ENCODE data around the gene VIL1. TPM values are rescaled to one million over a fixed set of nuclear protein-coding genes. Genes with fewer than 3 reads are reported as not detected.

VIL1 gene
- total RNA-seq, 1 donor from 2014 or later: not detected

- no peak for DNase-seq (ENCODE audit: low read depth)
- TF ChIP-seq CTCF (conservative IDR thresholded peaks at IDR 0.05; ENCODE audit: low read depth, low read length): no peak
- H3K4me3 ChIP-seq (ENCODE audit: low read depth, low read length): peak overlapping the region; percentile 47
These were observed 31.3 kb upstream of the VIL1 start for GRCh38 chr2:218387369-218388194.

- no peak for DNase-seq (ENCODE audit: low read depth)
- H3K4me3 ChIP-seq (ENCODE audit: low read depth, low read length): no peak overlapping the region
- TF ChIP-seq CTCF (conservative IDR thresholded peaks at IDR 0.05; ENCODE audit: low read depth, low read length): no peak
These were observed 29.4 kb upstream of the VIL1 start for GRCh38 chr2:218389333-218390150.

- TF ChIP-seq CTCF (conservative IDR thresholded peaks at IDR 0.05; ENCODE audit: low read depth, low read length): no peak
- no peak for DNase-seq (ENCODE audit: low read depth)
- no peak overlapping the region for H3K4me3 ChIP-seq (ENCODE audit: low read depth, low read length)
These were observed 27.7 kb upstream of the VIL1 start for GRCh38 chr2:218391202-218391601.

GRCh38 chr2:218392459-218392858 is 26.5 kb upstream of the VIL1 start:
- no peak for TF ChIP-seq CTCF (conservative IDR thresholded peaks at IDR 0.05; ENCODE audit: low read depth, low read length)
- no peak for DNase-seq (ENCODE audit: low read depth)
- no peak overlapping the region for H3K4me3 ChIP-seq (ENCODE audit: low read depth, low read length)

GRCh38 chr2:218392891-218393462 is 25.9 kb upstream of the VIL1 start:
- DNase-seq (ENCODE audit: low read depth): no peak
- TF ChIP-seq CTCF (conservative IDR thresholded peaks at IDR 0.05; ENCODE audit: low read depth, low read length): no peak
- no peak overlapping the region for H3K4me3 ChIP-seq (ENCODE audit: low read depth, low read length)

- no peak for TF ChIP-seq CTCF (conservative IDR thresholded peaks at IDR 0.05; ENCODE audit: low read depth, low read length)
- H3K4me3 ChIP-seq (ENCODE audit: low read depth, low read length): no peak overlapping the region
- DNase-seq (ENCODE audit: low read depth): no peak
These were observed 25.1 kb upstream of the VIL1 start for GRCh38 chr2:218393750-218394290.
